HepG2 (cell line): ENCODE results near the gene SBNO1. TPM values are rescaled to one million over a fixed set of nuclear protein-coding genes. Genes with fewer than 3 reads are reported as not detected.

ENCODE experiments used
- GTF2F1 ChIP-seq: fragments of 150-350 bp; IDR thresholded peaks from 2 replicates; pipeline ENCODE4 v1.6.1; 2014; ENCODE audit warnings: low read length
- HOXA9 ChIP-seq: sonication (generic); formaldehyde crosslinking; IDR thresholded peaks from 2 replicates; pipeline ENCODE4 v1.8.1; 2022; ENCODE audit warnings: missing genetic modification reagents, mild to moderate bottlenecking, moderate library complexity, borderline replicate concordance
- IKZF1 ChIP-seq: fragments of 450-650 bp; IDR thresholded peaks from 2 replicates; pipeline ENCODE4 v1.7.1; 2016
- SATB2 ChIP-seq: sonication (generic); formaldehyde crosslinking; IDR thresholded peaks from 2 replicates; pipeline ENCODE4 v1.5.0; 2020; ENCODE audit warnings: missing genetic modification reagents
- SMC3 ChIP-seq: IDR thresholded peaks from 2 replicates; pipeline ENCODE4 v1.6.1; 2011; ENCODE audit warnings: low read length, improper control_type of control experiment
- YY1 ChIP-seq: IDR thresholded peaks from 2 replicates; pipeline ENCODE4 v1.6.1; 2011; ENCODE audit warnings: low read length, low read depth, moderate library complexity, mild to moderate bottlenecking; ENCODE audit not compliant: insufficient read depth, insufficient replicate concordance
- ZNF382 ChIP-seq: sonication (generic); formaldehyde crosslinking; IDR thresholded peaks from 2 replicates; pipeline ENCODE4 v1.5.0; 2020; ENCODE audit warnings: missing genetic modification reagents, mild to moderate bottlenecking, borderline replicate concordance
- polyA plus RNA-seq, 8 experiments: library from polyadenylated mRNA; depleted of rRNA in 3 of 8; stranded (reverse) in 7 of 8; unstranded in 1 of 8; fragments of >200 nt; fragmentation: Illumina TruSeq in 4 of 8; extraction: Trizol in 4 of 8; gene quantifications; 2 replicates each; pipeline versions ENCODE4 v1.2.1 to v1.2.3, GENCODE V29; 2011 to 2016; ENCODE audit warnings: low read depth in 4 of 8, missing spikeins in 1 of 8, mixed read lengths in 1 of 8; ENCODE audit not compliant: insufficient read depth in 1 of 8
- total RNA-seq, 5 experiments: library from RNA; depleted of rRNA; stranded (reverse); fragments of >200 nt; fragmentation: Illumina TruSeq; extraction: Trizol; gene quantifications; 2 replicates each; pipeline ENCODE4 v1.2.3, GENCODE V29; 2016; ENCODE audit warnings: low read depth in 1 of 5
- TF ChIP-seq, protein P1 (sequence below): sonication (generic); formaldehyde crosslinking; IDR thresholded peaks from 2 replicates; pipeline ENCODE4 v1.4.0; 2020; ENCODE audit warnings: mild to moderate bottlenecking, missing genetic modification reagents, borderline replicate concordance
- TF ChIP-seq, protein P2 (sequence below): sonication (generic); formaldehyde crosslinking; IDR thresholded peaks from one replicate; pipeline ENCODE4 v1.5.1; 2020; ENCODE audit warnings: mild to moderate bottlenecking, missing genetic modification reagents; ENCODE audit errors: not compliant biosample characterization
- TF ChIP-seq, protein P3 (sequence below): sonication (generic); formaldehyde crosslinking; conservative IDR thresholded peaks from 2 replicates; pipeline ENCODE4 v1.8.0; 2022; ENCODE audit warnings: low read depth, missing genetic modification reagents
- TF ChIP-seq, protein P4 (sequence below): sonication (generic); formaldehyde crosslinking; IDR thresholded peaks from 2 replicates; pipeline ENCODE4 v1.4.0; 2020; ENCODE audit warnings: missing genetic modification reagents

SBNO1 gene
- total and polyA plus RNA-seq, 2 of the 13 experiments (the other 11 are each of a cell fraction or from before 2014, with no cell fraction given): 10.9 to 40.2 TPM

DNA sequence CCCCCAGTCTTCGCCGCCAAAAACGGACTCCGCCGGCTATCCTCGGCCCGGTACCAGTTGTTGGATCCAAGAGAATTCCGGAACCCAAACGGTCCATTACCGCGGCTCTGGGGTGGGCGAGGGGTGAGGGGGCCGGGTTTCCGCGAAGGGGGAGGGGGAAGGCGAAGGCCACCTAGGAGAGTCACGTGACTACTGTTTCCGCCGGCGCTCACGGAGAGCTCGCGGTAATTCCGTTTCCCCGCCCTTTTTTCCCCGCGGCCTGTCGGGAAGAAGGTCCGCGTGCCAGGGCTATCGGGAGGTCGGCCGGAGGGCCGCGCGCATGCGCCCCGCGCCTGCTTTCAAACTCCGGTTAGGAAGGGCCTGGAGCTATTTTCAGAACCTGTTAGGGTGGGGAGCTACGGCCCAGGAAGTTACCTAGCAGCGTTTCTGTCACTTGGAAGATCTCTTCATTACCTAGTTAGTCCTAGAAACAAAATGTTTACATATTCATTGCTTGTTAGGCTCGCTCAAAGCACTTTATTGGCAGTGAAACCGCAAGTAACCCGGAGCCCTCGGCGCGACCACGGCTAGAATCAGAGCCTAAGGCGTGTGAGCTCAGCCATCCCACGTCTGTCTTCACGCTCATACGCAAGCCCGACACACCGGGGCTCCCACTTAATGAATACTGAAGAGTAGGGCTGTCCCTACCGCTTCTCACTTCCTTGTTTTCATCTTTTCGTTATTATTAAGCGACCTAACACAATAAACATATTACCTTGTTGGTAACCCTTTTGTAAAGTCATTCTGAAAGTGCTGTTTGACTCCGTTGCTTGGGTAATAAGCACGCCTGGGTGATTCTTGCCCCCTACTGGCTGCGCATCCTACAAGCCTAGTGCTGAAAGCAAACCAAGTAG, 624 bp upstream of the SBNO1 start (continued):
- TF ChIP-seq, protein P1, sequence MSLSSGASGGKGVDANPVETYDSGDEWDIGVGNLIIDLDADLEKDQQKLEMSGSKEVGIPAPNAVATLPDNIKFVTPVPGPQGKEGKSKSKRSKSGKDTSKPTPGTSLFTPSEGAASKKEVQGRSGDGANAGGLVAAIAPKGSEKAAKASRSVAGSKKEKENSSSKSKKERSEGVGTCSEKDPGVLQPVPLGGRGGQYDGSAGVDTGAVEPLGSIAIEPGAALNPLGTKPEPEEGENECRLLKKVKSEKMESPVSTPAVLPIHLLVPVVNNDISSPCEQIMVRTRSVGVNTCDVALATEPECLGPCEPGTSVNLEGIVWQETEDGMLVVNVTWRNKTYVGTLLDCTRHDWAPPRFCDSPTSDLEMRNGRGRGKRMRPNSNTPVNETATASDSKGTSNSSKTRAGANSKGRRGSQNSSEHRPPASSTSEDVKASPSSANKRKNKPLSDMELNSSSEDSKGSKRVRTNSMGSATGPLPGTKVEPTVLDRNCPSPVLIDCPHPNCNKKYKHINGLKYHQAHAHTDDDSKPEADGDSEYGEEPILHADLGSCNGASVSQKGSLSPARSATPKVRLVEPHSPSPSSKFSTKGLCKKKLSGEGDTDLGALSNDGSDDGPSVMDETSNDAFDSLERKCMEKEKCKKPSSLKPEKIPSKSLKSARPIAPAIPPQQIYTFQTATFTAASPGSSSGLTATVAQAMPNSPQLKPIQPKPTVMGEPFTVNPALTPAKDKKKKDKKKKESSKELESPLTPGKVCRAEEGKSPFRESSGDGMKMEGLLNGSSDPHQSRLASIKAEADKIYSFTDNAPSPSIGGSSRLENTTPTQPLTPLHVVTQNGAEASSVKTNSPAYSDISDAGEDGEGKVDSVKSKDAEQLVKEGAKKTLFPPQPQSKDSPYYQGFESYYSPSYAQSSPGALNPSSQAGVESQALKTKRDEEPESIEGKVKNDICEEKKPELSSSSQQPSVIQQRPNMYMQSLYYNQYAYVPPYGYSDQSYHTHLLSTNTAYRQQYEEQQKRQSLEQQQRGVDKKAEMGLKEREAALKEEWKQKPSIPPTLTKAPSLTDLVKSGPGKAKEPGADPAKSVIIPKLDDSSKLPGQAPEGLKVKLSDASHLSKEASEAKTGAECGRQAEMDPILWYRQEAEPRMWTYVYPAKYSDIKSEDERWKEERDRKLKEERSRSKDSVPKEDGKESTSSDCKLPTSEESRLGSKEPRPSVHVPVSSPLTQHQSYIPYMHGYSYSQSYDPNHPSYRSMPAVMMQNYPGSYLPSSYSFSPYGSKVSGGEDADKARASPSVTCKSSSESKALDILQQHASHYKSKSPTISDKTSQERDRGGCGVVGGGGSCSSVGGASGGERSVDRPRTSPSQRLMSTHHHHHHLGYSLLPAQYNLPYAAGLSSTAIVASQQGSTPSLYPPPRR (CRISPR knock-in tag): no peak
- no peak for TF ChIP-seq SATB2 (CRISPR knock-in tag)
- TF ChIP-seq, protein P2, sequence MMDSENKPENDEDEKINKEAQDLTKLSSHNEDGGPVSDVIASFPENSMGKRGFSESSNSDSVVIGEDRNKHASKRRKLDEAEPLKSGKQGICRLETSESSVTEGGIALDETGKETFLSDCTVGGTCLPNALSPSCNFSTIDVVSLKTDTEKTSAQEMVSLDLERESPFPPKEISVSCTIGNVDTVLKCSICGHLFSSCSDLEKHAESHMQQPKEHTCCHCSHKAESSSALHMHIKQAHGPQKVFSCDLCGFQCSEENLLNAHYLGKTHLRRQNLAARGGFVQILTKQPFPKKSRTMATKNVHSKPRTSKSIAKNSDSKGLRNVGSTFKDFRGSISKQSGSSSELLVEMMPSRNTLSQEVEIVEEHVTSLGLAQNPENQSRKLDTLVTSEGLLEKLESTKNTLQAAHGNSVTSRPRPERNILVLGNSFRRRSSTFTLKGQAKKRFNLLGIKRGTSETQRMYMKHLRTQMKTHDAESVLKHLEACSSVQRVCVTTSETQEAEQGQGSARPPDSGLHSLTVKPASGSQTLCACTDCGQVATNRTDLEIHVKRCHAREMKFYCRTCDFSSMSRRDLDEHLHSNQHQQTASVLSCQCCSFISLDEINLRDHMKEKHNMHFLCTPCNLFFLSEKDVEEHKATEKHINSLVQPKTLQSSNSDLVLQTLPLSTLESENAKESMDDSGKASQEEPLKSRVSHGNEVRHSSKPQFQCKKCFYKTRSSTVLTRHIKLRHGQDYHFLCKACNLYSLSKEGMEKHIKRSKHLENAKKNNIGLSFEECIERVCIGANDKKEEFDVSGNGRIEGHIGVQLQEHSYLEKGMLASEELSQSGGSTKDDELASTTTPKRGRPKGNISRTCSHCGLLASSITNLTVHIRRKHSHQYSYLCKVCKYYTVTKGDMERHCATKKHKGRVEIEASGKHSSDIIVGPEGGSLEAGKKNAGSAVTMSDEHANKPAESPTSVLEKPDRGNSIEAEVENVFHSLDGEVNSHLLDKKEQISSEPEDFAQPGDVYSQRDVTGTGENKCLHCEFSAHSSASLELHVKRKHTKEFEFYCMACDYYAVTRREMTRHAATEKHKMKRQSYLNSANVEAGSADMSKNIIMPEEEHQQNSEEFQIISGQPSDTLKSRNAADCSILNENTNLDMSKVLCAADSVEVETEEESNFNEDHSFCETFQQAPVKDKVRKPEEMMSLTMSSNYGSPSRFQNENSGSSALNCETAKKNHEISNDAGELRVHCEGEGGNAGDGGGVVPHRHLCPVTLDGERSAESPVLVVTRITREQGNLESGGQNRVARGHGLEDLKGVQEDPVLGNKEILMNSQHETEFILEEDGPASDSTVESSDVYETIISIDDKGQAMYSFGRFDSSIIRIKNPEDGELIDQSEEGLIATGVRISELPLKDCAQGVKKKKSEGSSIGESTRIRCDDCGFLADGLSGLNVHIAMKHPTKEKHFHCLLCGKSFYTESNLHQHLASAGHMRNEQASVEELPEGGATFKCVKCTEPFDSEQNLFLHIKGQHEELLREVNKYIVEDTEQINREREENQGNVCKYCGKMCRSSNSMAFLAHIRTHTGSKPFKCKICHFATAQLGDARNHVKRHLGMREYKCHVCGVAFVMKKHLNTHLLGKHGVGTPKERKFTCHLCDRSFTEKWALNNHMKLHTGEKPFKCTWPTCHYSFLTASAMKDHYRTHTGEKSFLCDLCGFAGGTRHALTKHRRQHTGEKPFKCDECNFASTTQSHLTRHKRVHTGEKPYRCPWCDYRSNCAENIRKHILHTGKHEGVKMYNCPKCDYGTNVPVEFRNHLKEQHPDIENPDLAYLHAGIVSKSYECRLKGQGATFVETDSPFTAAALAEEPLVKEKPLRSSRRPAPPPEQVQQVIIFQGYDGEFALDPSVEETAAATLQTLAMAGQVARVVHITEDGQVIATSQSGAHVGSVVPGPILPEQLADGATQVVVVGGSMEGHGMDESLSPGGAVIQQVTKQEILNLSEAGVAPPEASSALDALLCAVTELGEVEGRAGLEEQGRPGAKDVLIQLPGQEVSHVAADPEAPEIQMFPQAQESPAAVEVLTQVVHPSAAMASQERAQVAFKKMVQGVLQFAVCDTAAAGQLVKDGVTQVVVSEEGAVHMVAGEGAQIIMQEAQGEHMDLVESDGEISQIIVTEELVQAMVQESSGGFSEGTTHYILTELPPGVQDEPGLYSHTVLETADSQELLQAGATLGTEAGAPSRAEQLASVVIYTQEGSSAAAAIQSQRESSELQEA (CRISPR knock-in tag): no peak
- TF ChIP-seq, protein P3, sequence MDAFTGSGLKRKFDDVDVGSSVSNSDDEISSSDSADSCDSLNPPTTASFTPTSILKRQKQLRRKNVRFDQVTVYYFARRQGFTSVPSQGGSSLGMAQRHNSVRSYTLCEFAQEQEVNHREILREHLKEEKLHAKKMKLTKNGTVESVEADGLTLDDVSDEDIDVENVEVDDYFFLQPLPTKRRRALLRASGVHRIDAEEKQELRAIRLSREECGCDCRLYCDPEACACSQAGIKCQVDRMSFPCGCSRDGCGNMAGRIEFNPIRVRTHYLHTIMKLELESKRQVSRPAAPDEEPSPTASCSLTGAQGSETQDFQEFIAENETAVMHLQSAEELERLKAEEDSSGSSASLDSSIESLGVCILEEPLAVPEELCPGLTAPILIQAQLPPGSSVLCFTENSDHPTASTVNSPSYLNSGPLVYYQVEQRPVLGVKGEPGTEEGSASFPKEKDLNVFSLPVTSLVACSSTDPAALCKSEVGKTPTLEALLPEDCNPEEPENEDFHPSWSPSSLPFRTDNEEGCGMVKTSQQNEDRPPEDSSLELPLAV (CRISPR knock-in tag): no peak
- TF ChIP-seq, protein P4, sequence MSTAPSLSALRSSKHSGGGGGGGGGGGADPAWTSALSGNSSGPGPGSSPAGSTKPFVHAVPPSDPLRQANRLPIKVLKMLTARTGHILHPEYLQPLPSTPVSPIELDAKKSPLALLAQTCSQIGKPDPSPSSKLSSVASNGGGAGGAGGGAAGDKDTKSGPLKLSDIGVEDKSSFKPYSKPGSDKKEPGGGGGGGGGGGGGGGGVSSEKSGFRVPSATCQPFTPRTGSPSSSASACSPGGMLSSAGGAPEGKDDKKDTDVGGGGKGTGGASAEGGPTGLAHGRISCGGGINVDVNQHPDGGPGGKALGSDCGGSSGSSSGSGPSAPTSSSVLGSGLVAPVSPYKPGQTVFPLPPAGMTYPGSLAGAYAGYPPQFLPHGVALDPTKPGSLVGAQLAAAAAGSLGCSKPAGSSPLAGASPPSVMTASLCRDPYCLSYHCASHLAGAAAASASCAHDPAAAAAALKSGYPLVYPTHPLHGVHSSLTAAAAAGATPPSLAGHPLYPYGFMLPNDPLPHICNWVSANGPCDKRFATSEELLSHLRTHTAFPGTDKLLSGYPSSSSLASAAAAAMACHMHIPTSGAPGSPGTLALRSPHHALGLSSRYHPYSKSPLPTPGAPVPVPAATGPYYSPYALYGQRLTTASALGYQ: peak; percentile 50; the same call in 1 of the 2 replicates
- no peak for TF ChIP-seq IKZF1
- TF ChIP-seq ZNF382 (CRISPR knock-in tag): no peak
- no peak; the same call in 1 of the 2 replicates for TF ChIP-seq HOXA9 (CRISPR knock-in tag)
- peak; percentile 67 for TF ChIP-seq SMC3
- TF ChIP-seq YY1: peak; percentile 53
- no peak for TF ChIP-seq GTF2F1
